Breast epithelium (tissue), 3 donors: ENCODE results near the gene DSCAML1.

Experiments
- POLR2A ChIP-seq: fragments of 450-650 bp; IDR thresholded peaks from one replicate; pipeline ENCODE4 v1.6.1; 2016; ENCODE audit warnings: antibody characterized with exemption, mild to moderate bottlenecking, moderate library complexity
- TF ChIP-seq, protein P1 (sequence below), 3 donors: fragments of 450-650 bp; IDR thresholded peaks; one replicate each; pipeline ENCODE4 v1.5.1; 2016 to 2017; ENCODE audit warnings: antibody characterized with exemption in 3 of 3, mild to moderate bottlenecking in 3 of 3, moderate library complexity in 3 of 3

DNA sequence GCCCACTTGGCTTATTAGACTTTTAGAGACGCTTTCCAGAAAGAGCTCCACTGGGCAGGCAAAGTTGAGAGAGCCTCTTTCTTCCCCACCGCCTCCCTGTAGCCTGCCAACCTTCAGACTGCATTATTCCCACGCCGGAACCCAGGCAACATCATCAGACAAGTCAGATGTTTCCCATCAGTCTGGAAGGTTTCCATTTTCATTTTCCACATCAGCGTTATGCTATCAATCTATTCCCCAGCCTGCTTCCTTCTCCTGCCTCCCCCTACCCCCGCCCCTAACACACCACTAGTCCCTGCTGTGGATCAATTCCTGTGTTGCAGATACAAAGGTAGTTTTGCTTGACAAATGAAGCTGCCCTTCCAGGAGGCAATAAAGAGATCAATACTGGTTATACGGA, 184.8 kb downstream of the DSCAML1 start:
- TF ChIP-seq, protein P1, sequence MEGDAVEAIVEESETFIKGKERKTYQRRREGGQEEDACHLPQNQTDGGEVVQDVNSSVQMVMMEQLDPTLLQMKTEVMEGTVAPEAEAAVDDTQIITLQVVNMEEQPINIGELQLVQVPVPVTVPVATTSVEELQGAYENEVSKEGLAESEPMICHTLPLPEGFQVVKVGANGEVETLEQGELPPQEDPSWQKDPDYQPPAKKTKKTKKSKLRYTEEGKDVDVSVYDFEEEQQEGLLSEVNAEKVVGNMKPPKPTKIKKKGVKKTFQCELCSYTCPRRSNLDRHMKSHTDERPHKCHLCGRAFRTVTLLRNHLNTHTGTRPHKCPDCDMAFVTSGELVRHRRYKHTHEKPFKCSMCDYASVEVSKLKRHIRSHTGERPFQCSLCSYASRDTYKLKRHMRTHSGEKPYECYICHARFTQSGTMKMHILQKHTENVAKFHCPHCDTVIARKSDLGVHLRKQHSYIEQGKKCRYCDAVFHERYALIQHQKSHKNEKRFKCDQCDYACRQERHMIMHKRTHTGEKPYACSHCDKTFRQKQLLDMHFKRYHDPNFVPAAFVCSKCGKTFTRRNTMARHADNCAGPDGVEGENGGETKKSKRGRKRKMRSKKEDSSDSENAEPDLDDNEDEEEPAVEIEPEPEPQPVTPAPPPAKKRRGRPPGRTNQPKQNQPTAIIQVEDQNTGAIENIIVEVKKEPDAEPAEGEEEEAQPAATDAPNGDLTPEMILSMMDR (IDR thresholded peaks at IDR 0.05): no peak
- no peak for TF ChIP-seq POLR2A
